Measurements from ENCODE around the gene DENND10.

Gene DENND10

GRCh38 chr10:119103903-119104653, at the start of gene DENND10:
TSS of gene DENND10 (plus strand) at chr10:119104113. CDS start at chr10:119104143, 30 bp downstream.
- DNase-seq (ENCODE audit: extremely low spot score), result peak; percentile 99
- no peak for TF ChIP-seq SUZ12 (IDR thresholded peaks at IDR 0.05)
- TF ChIP-seq LEF1 (IDR thresholded peaks at IDR 0.05; ENCODE audit: borderline replicate concordance), result no peak
- TF ChIP-seq CTBP1 (IDR thresholded peaks at IDR 0.05; ENCODE audit: borderline replicate concordance), result no peak
- no peak for TF ChIP-seq FOXA1 (IDR thresholded peaks at IDR 0.05)
- no peak for TF ChIP-seq SP1 (IDR thresholded peaks at IDR 0.05)
- TF ChIP-seq HDGF (IDR thresholded peaks at IDR 0.05; ENCODE audit: borderline replicate concordance), result no peak
- no peak for TF ChIP-seq ELF4 (IDR thresholded peaks at IDR 0.05)
- TF ChIP-seq ARNT (IDR thresholded peaks at IDR 0.05), result no peak
- TF ChIP-seq L3MBTL2 (conservative IDR thresholded peaks at IDR 0.05), result no peak
- TF ChIP-seq BHLHE40 (IDR thresholded peaks at IDR 0.05; ENCODE audit: borderline replicate concordance), result no peak
- no peak for TF ChIP-seq FOXK2 (IDR thresholded peaks at IDR 0.05)
- no peak for TF ChIP-seq NFRKB (IDR thresholded peaks at IDR 0.05)
- POLR2A ChIA-PET, result interaction anchor here (0.7 to 2.3 kb wide), 12 partner anchors 8 to 368 kb away, joined by 3 to 9 read pairs (median 4); partner anchors contain the start of gene EIF3A

GRCh38 chr10:119055472-119055871, 48.4 kb upstream of the DENND10 start:
- ChIA-PET CTCF (no interaction called here), POLR2A (no interaction called here)
- no peak for TF ChIP-seq ELF4 (IDR thresholded peaks at IDR 0.05)
- no peak for TF ChIP-seq ARNT (IDR thresholded peaks at IDR 0.05)
- TF ChIP-seq BHLHE40 (IDR thresholded peaks at IDR 0.05; ENCODE audit: borderline replicate concordance), result no peak
- no peak for TF ChIP-seq L3MBTL2 (conservative IDR thresholded peaks at IDR 0.05)
- TF ChIP-seq CTBP1 (IDR thresholded peaks at IDR 0.05; ENCODE audit: borderline replicate concordance), result no peak
- TF ChIP-seq HDGF (IDR thresholded peaks at IDR 0.05; ENCODE audit: borderline replicate concordance), result no peak
- no peak for TF ChIP-seq FOXK2 (IDR thresholded peaks at IDR 0.05)
- no peak for TF ChIP-seq FOXA1 (IDR thresholded peaks at IDR 0.05)
- TF ChIP-seq SP1 (IDR thresholded peaks at IDR 0.05), result no peak
- no peak for TF ChIP-seq NFRKB (IDR thresholded peaks at IDR 0.05)
- no peak for TF ChIP-seq LEF1 (IDR thresholded peaks at IDR 0.05; ENCODE audit: borderline replicate concordance)
- no peak for TF ChIP-seq PKNOX1 (IDR thresholded peaks at IDR 0.05)
- TF ChIP-seq SUZ12 (IDR thresholded peaks at IDR 0.05), result no peak
- TF ChIP-seq FOXM1 (IDR thresholded peaks at IDR 0.05; ENCODE audit: borderline replicate concordance), result no peak
- TF ChIP-seq TARDBP (IDR thresholded peaks at IDR 0.05), result no peak
- no peak for DNase-seq (ENCODE audit: extremely low spot score)

More at GRCh38 chr10:119103903-119104653, at the start of gene DENND10:
- CTCF ChIA-PET, result no interaction called here

- POLR2A ChIA-PET, result no interaction called here
- CTCF ChIA-PET, result no interaction called here
- DNase-seq (ENCODE audit: extremely low spot score), result no peak
- no peak for TF ChIP-seq LEF1 (IDR thresholded peaks at IDR 0.05; ENCODE audit: borderline replicate concordance)
- TF ChIP-seq ARNT (IDR thresholded peaks at IDR 0.05), result no peak
- TF ChIP-seq ZNF384 (IDR thresholded peaks at IDR 0.05), result no peak
- no peak for TF ChIP-seq CTBP1 (IDR thresholded peaks at IDR 0.05; ENCODE audit: borderline replicate concordance)
- TF ChIP-seq ELF4 (IDR thresholded peaks at IDR 0.05), result no peak
- no peak for TF ChIP-seq FOXK2 (IDR thresholded peaks at IDR 0.05)
- no peak for TF ChIP-seq HDGF (IDR thresholded peaks at IDR 0.05; ENCODE audit: borderline replicate concordance)
- TF ChIP-seq SP1 (IDR thresholded peaks at IDR 0.05), result no peak
- no peak for TF ChIP-seq PKNOX1 (IDR thresholded peaks at IDR 0.05)
- TF ChIP-seq NFRKB (IDR thresholded peaks at IDR 0.05), result no peak
- TF ChIP-seq BHLHE40 (IDR thresholded peaks at IDR 0.05; ENCODE audit: borderline replicate concordance), result no peak
- TF ChIP-seq FOXA1 (IDR thresholded peaks at IDR 0.05), result no peak
- no peak for TF ChIP-seq FOXM1 (IDR thresholded peaks at IDR 0.05; ENCODE audit: borderline replicate concordance)
These were observed 45.9 kb upstream of the DENND10 start for GRCh38 chr10:119058010-119058409.

- POLR2A ChIA-PET, result no interaction called here
- CTCF ChIA-PET, result no interaction called here
- TF ChIP-seq ELF4 (IDR thresholded peaks at IDR 0.05), result no peak
- TF ChIP-seq HDGF (IDR thresholded peaks at IDR 0.05; ENCODE audit: borderline replicate concordance), result no peak
- TF ChIP-seq NFRKB (IDR thresholded peaks at IDR 0.05), result no peak
- TF ChIP-seq CTBP1 (IDR thresholded peaks at IDR 0.05; ENCODE audit: borderline replicate concordance), result no peak
- TF ChIP-seq SP1 (IDR thresholded peaks at IDR 0.05), result no peak
- TF ChIP-seq FOXK2 (IDR thresholded peaks at IDR 0.05), result no peak
These were observed 44.4 kb upstream of the DENND10 start for GRCh38 chr10:119059557-119059956.

GRCh38 chr10:119060107-119060506, 43.8 kb upstream of the DENND10 start:
- ChIA-PET POLR2A (no interaction called here), CTCF (interaction anchor here (0.6 kb wide), 1 partner anchor 84 kb away, joined by 3 read pairs; no protein-coding TSS in a partner anchor)
- TF ChIP-seq BHLHE40 (IDR thresholded peaks at IDR 0.05; ENCODE audit: borderline replicate concordance) (no peak), ELF4 (IDR thresholded peaks at IDR 0.05) (no peak), HDGF (IDR thresholded peaks at IDR 0.05; ENCODE audit: borderline replicate concordance) (no peak), TARDBP (IDR thresholded peaks at IDR 0.05) (no peak), FOXK2 (IDR thresholded peaks at IDR 0.05) (no peak), L3MBTL2 (conservative IDR thresholded peaks at IDR 0.05) (no peak), PKNOX1 (IDR thresholded peaks at IDR 0.05) (no peak), NFRKB (IDR thresholded peaks at IDR 0.05) (no peak)
- no peak for DNase-seq (ENCODE audit: extremely low spot score)

More at GRCh38 chr10:119059557-119059956, 44.4 kb upstream of the DENND10 start:
- DNase-seq (ENCODE audit: extremely low spot score), result no peak

GRCh38 chr10:119061352-119061751, 42.6 kb upstream of the DENND10 start:
- TF ChIP-seq L3MBTL2 (conservative IDR thresholded peaks at IDR 0.05) (no peak), ZNF384 (IDR thresholded peaks at IDR 0.05) (no peak), ELF4 (IDR thresholded peaks at IDR 0.05) (no peak), LEF1 (IDR thresholded peaks at IDR 0.05; ENCODE audit: borderline replicate concordance) (no peak), PKNOX1 (IDR thresholded peaks at IDR 0.05) (no peak), SP1 (IDR thresholded peaks at IDR 0.05) (no peak), CTBP1 (IDR thresholded peaks at IDR 0.05; ENCODE audit: borderline replicate concordance) (no peak), SUZ12 (IDR thresholded peaks at IDR 0.05) (no peak), FOXA1 (IDR thresholded peaks at IDR 0.05) (no peak), ARNT (IDR thresholded peaks at IDR 0.05) (no peak)
- ChIA-PET CTCF (no interaction called here), POLR2A (no interaction called here)
- DNase-seq (ENCODE audit: extremely low spot score), result no peak

Data from HEK293T (cell line).